K562 (cell line): ENCODE results near the gene DGCR8. TPM values are rescaled to one million over a fixed set of nuclear protein-coding genes. Genes with fewer than 3 reads are reported as not detected.
A peak's percentile ranks its signal among the peaks of the same experiment; 100 is the strongest.

Experiments used
- ATAC-seq: fragments of 200-7000 bp; cut with Tn5 transposase; 3 replicates; pipeline ENCODE4 v1.9.1; 2020; ENCODE audit warnings: moderate library complexity
- BruUV-seq: library from RNA; stranded (reverse); fragments of 400-500 nt; replicated peaks from 2 replicates; lab custom pipeline; 2021; lab: Mats Ljungman, UMichigan
- CTCF ChIA-PET: fragments of 300-600 bp; formaldehyde crosslinking; extraction: SDS; loops from one replicate; lab custom pipeline; 2021; ENCODE audit warnings: low intra/inter-chr PET ratio; lab: Yijun Ruan, JAX
- POLR2A ChIA-PET: fragments of 300-600, 350-650 bp; sonication (Branson Sonifier 250); formaldehyde crosslinking; extraction: SDS; loops from one replicate; lab custom pipeline; 2021; ENCODE audit warnings: antibody characterized with exemption, inconsistent platforms; lab: Yijun Ruan, JAX
- DNase-seq, 4 experiments: peaks; one replicate each; pipeline versions ENCODE4 v3.0.0 to v3.0.0-alpha.2; 2011 to 2018; ENCODE audit warnings: low spot score in 3 of 4, mixed read lengths in 3 of 4; ENCODE audit errors: extremely low read depth in 1 of 4
- FAIRE-seq: peaks from 2 replicates; lab custom pipeline; 2011; peaks lifted over from hg19 to GRCh38; lab: Jason Lieb, UNC
- H2AFZ ChIP-seq: 2 replicates; pipeline ENCODE4 v1.6.0; 2011; ENCODE audit warnings: low read depth, low read length, control low read depth, inconsistent platforms
- H3K27ac ChIP-seq: fragments of 200-600 bp; 3 replicates; pipeline ENCODE4 v1.8.0; 2011; ENCODE audit warnings: low read depth, mild to moderate bottlenecking, control low read depth, inconsistent platforms, low read length, moderate library complexity, mixed read lengths; ENCODE audit errors: extremely low read depth
- H3K27me3 ChIP-seq, 2 experiments: fragments of 300-600 bp in 1 of 2; 2 replicates in 1 of 2; 3 replicates in 1 of 2; pipeline versions ENCODE4 v1.6.0 to v1.8.0; 2011; ENCODE audit warnings: inconsistent platforms in 2 of 2, low read length in 2 of 2, mild to moderate bottlenecking in 1 of 2, mixed read lengths in 1 of 2, moderate library complexity in 1 of 2; ENCODE audit not compliant: control insufficient read depth in 2 of 2, insufficient read depth in 2 of 2
- H3K36me3 ChIP-seq: fragments of 300-600 bp; 3 replicates; pipeline ENCODE4 v1.8.0; 2011; ENCODE audit warnings: mild to moderate bottlenecking, low read length, inconsistent platforms; ENCODE audit not compliant: control insufficient read depth, insufficient read depth
- H3K4me1 ChIP-seq, 2 experiments: fragments of 200-600 bp in 1 of 2; replicated peaks in 1 of 2; 2 replicates in 1 of 2; 3 replicates in 1 of 2; pipeline versions ENCODE4 v1.5.1 to v1.8.0; 2011; ENCODE audit warnings: inconsistent platforms in 2 of 2, low read length in 2 of 2, mild to moderate bottlenecking in 1 of 2, mixed read lengths in 1 of 2, moderate library complexity in 1 of 2; ENCODE audit not compliant: control insufficient read depth in 2 of 2, insufficient read depth in 2 of 2
- H3K4me2 ChIP-seq: 2 replicates; pipeline ENCODE4 v1.6.1; 2011; ENCODE audit warnings: low read length, control low read depth, inconsistent platforms, mixed read lengths; ENCODE audit not compliant: insufficient read depth
- H3K4me3 ChIP-seq: fragments of 200-600 bp; sonication (generic), shearing (Covaris generic); 2 replicates; pipeline ENCODE4 v1.5.1; 2016; ENCODE audit warnings: control low read depth, inconsistent platforms
- H3K79me2 ChIP-seq: fragments of 200-600 bp; 3 replicates; pipeline ENCODE4 v1.8.0; 2011; ENCODE audit warnings: low read length, inconsistent platforms; ENCODE audit not compliant: control insufficient read depth, insufficient read depth
- H3K9ac ChIP-seq, 2 experiments: 2 replicates each; pipeline versions ENCODE4 v1.6.0 to v1.6.1; 2011; ENCODE audit warnings: low read depth in 2 of 2, low read length in 2 of 2, control low read depth in 1 of 2, inconsistent platforms in 1 of 2, mild to moderate bottlenecking in 1 of 2, mixed read lengths in 1 of 2; ENCODE audit not compliant: insufficient read depth in 1 of 2
- H3K9me1 ChIP-seq: one replicate; pipeline ENCODE4 v1.6.0; 2011; ENCODE audit warnings: inconsistent platforms, mild to moderate bottlenecking, low read length, moderate library complexity; ENCODE audit not compliant: control insufficient read depth, insufficient read depth
- H3K9me3 ChIP-seq: replicated peaks from 2 replicates; pipeline ENCODE4 v1.5.1; 2011; ENCODE audit warnings: low read depth, low read length, inconsistent platforms; ENCODE audit not compliant: control insufficient read depth, insufficient read depth
- H4K20me1 ChIP-seq: replicated peaks from 2 replicates; pipeline ENCODE4 v1.6.1; 2011; ENCODE audit warnings: low read length, inconsistent platforms, mixed read lengths; ENCODE audit not compliant: control insufficient read depth, insufficient read depth
- CBFB ChIP-seq: sonication (generic); formaldehyde crosslinking; IDR thresholded peaks from 2 replicates; pipeline ENCODE4 v1.4.0; 2020; ENCODE audit warnings: mild to moderate bottlenecking, missing genetic modification reagents
- FOXA3 ChIP-seq, 2 experiments: fragments of 450-650 bp in 1 of 2; sonication (generic) in 1 of 2; formaldehyde crosslinking; IDR thresholded peaks in 1 of 2; conservative IDR thresholded peaks in 1 of 2; 2 replicates each; pipeline versions ENCODE4 v1.4.0 to v1.8.0; 2020 to 2022; ENCODE audit warnings: mild to moderate bottlenecking in 2 of 2, missing genetic modification reagents in 1 of 2
- POLR2AphosphoS2 ChIP-seq: IDR thresholded peaks from 2 replicates; pipeline ENCODE4 v1.6.1; 2012; ENCODE audit warnings: low read length, improper control_type of control experiment
- TEAD1 ChIP-seq, 2 experiments: fragments of 450-650 bp in 1 of 2; sonication (generic) in 1 of 2; formaldehyde crosslinking; IDR thresholded peaks; 2 replicates each; pipeline versions ENCODE4 v1.4.0 to v1.8.0; 2020 to 2022; ENCODE audit warnings: mild to moderate bottlenecking in 2 of 2, missing genetic modification reagents in 1 of 2
- TGIF2 ChIP-seq: sonication (generic); formaldehyde crosslinking; IDR thresholded peaks from 2 replicates; pipeline ENCODE4 v1.8.1; 2022; ENCODE audit warnings: mild to moderate bottlenecking, missing genetic modification reagents, moderate library complexity
- ZNF143 ChIP-seq: sonication (generic); formaldehyde crosslinking; IDR thresholded peaks from 2 replicates; pipeline ENCODE4 v1.9.0; 2022; ENCODE audit warnings: mild to moderate bottlenecking, missing genetic modification reagents
- ZNF224 ChIP-seq: sonication (generic); formaldehyde crosslinking; IDR thresholded peaks from 2 replicates; pipeline ENCODE4 v1.8.0; 2022; ENCODE audit warnings: mild to moderate bottlenecking, missing genetic modification reagents
- ZNF41 ChIP-seq: fragments of 250-450 bp; sonication (Bioruptor Pico); conservative IDR thresholded peaks from 2 replicates; pipeline ENCODE4 v1.4.0; 2020; ENCODE audit warnings: mild to moderate bottlenecking
- WGBS: fragments of 100-300 bp; shearing (Covaris generic); methylation state at CpG from one replicate; pipeline ENCODE4 v1.1.6; 2016; ENCODE audit warnings: low coverage, mixed read lengths; ENCODE audit not compliant: insufficient coverage; ENCODE audit errors: missing lambda C conversion rate; 5-methylcytosine and 5-hydroxymethylcytosine counted together
- in situ Hi-C: fragments of 300-500 bp; cut with MboI; formaldehyde crosslinking; loops from 4 replicates; pipeline ENCODE4 v1.15.0; 2018; ENCODE audit warnings: inconsistent platforms, mixed read lengths
- intact Hi-C: fragments of 100-400 bp; cut with micrococcal nuclease; formaldehyde crosslinking; loops from 2 replicates; pipeline ENCODE4 v1.14.2; 2022
- polyA plus RNA-seq, 8 experiments: library from polyadenylated mRNA; depleted of rRNA in 4 of 8; stranded (reverse) in 5 of 8; unstranded in 3 of 8; fragments of >200 nt; fragmentation: Nextera tagmentation in 2 of 8; fragmentation: Illumina TruSeq in 1 of 8; extraction: Ambion mirVana in 2 of 8; extraction: Trizol in 1 of 8; gene quantifications; 2 replicates each; pipeline versions ENCODE4 v1.2.1 to v1.2.3, GENCODE V29; 2011 to 2014; ENCODE audit warnings: inconsistent platforms in 1 of 8, missing spikeins in 1 of 8
- total RNA-seq, 7 experiments: library from RNA; depleted of rRNA in 6 of 7; stranded (reverse); fragments of >200 nt in 6 of 7; fragmentation: Illumina TruSeq in 2 of 7; extraction: Trizol in 2 of 7; gene quantifications; 2 replicates each; pipeline versions ENCODE4 v1.2.1 to v1.2.3, GENCODE V29; 2011 to 2021; ENCODE audit warnings: low replicate concordance in 1 of 7
- TF ChIP-seq, protein P1 (sequence below): fragments of 250-450 bp; sonication (Bioruptor Pico); IDR thresholded peaks from 2 replicates; pipeline ENCODE4 v1.5.0; 2021; ENCODE audit warnings: mild to moderate bottlenecking, moderate library complexity
- TF ChIP-seq, protein P2 (sequence below): fragments of 450-650 bp; IDR thresholded peaks from 2 replicates; pipeline ENCODE4 v1.6.1; 2018; ENCODE audit warnings: mild to moderate bottlenecking, low read depth; ENCODE audit not compliant: partially characterized antibody
- TF ChIP-seq, protein P3 (sequence below): sonication (generic); formaldehyde crosslinking; IDR thresholded peaks from 2 replicates; pipeline ENCODE4 v1.9.0; 2022; ENCODE audit warnings: mild to moderate bottlenecking, missing genetic modification reagents

The DGCR8 gene
- total and polyA plus RNA-seq, 9 of the 15 experiments (the other 6 are each of a cell fraction or from before 2014, with no cell fraction given) = 5.9 to 144 (median 80.1) TPM

- no peaks in the 10 kb centered on the region for H3K9me3 ChIP-seq
- BruUV-seq = no TSS peak
- in situ Hi-C loops = no loop called here
- no peak overlapping the region for H3K4me2 ChIP-seq
- no peak overlapping the region for H3K27ac ChIP-seq
- H3K79me2 ChIP-seq = no peaks in the 10 kb centered on the region
- H3K36me3 ChIP-seq = peaks cover 7% of the 10 kb centered on the region; the same call in 1 of the 3 replicates
- no peaks in the 10 kb centered on the region for H3K27me3 ChIP-seq
- H3K4me1 ChIP-seq = peaks cover 0 to 87% of the 10 kb centered on the region in 2 experiments; a peak in 2 of 5 replicates
- CTCF ChIA-PET = interaction anchor here (0.6 kb wide), 1 partner anchor 147 kb away, joined by 3 read pairs; no protein-coding TSS in a partner anchor
- peak overlapping the region in 1 of 2 experiments; percentile 60; a peak in 2 of 4 replicates for H3K9ac ChIP-seq
- WGBS = 78% methylated on average over 22 of the region's 22 CpGs
- DNase-seq (no peak), ATAC-seq (no peak), FAIRE-seq (no peak)
- intact Hi-C loops = no loop called here
- POLR2A ChIA-PET = interaction anchor here (0.6 to 1.5 kb wide), 3 partner anchors 8 to 339 kb away, joined by 3 to 4 read pairs (median 3); no protein-coding TSS in a partner anchor
- no peaks in the 10 kb centered on the region for H3K9me1 ChIP-seq
- H3K4me3 ChIP-seq = no peak overlapping the region
- no peak overlapping the region for H2AFZ ChIP-seq
- H4K20me1 ChIP-seq = peaks cover 15% of the 10 kb centered on the region
- TF ChIP-seq POLR2AphosphoS2 (no peak), ZNF224 (no peak), FOXA3 (CRISPR knock-in tag; conservative IDR thresholded peaks at IDR 0.05 in 1 of 2, IDR thresholded peaks at IDR 0.05 in 1 of 2) (peak in 1 of 2 experiments; percentile 40; a peak in 1 of 4 replicates), TEAD1 (CRISPR knock-in tag; IDR thresholded peaks at IDR 0.05) (0 out of 4 replicates have a peak, but pooled peaks of 1 of the 2 experiments have one; percentile 10), CBFB (CRISPR knock-in tag) (0 out of 2 replicates have a peak, but pooled peaks have one; percentile 80), ZNF143 (CRISPR knock-in tag) (no peak), TGIF2 (CRISPR knock-in tag) (peak; percentile 50; the same call in 1 of the 2 replicates), ZNF41 (CRISPR knock-in tag) (no peak)
- TF ChIP-seq, protein P1, sequence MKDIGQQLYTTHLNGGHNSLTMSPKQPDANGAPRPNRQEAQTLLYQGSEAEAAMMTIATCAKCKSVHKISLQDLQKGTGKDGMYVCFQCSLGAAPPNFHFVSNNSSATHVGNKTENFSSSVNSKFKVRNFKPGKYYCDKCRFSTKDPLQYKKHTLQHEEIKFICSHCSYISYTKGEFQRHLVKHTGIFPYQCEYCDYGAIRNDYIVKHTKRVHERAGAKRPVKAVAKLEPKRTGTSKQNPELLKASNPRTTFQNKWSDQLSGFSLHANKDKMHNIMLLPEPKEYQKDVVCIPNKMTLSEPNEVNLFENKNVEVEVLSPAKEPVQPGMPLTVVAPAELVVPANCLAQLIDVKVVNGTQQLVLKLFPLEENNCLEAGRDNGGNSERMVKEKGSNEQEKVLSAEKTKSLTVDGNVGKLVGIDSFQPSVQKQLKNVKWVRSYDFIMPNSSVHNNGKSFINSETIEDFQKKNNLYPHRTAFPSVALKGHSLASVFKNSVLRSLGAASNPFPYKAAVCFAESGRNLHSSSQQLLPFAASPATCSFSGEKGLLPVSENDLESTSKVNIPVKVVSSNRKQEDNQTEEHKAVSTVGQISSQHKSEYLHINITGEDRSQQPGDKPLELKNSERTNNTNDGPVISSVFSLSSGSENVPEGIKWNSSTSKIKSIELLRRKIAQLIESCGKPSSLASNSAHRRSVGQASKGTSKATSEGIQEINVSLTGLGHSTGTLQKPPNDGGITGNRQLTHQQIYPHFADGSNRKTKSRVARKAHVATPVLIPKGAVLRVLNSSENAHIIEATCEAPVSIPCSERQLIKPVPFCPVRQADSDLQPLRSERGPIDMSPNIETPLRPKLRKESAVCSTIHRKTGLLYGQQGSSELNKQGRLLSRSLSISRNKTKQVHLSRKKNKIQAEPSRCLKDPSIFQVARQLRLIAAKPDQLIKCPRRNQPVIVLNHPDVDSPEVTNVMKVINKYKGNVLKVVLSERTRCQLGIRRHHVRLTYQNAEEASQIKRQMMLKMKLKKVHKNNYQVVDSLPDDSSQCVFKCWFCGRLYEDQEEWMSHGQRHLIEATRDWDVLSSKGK = no peak
- TF ChIP-seq, protein P2, sequence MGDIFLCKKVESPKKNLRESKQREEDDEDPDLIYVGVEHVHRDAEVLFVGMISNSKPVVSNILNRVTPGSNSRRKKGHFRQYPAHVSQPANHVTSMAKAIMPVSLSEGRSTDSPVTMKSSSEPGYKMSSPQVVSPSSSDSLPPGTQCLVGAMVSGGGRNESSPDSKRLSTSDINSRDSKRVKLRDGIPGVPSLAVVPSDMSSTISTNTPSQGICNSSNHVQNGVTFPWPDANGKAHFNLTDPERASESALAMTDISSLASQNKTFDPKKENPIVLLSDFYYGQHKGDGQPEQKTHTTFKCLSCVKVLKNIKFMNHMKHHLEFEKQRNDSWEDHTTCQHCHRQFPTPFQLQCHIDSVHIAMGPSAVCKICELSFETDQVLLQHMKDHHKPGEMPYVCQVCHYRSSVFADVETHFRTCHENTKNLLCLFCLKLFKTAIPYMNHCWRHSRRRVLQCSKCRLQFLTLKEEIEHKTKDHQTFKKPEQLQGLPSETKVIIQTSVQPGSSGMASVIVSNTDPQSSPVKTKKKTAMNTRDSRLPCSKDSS = no peak
- TF ChIP-seq, protein P3, sequence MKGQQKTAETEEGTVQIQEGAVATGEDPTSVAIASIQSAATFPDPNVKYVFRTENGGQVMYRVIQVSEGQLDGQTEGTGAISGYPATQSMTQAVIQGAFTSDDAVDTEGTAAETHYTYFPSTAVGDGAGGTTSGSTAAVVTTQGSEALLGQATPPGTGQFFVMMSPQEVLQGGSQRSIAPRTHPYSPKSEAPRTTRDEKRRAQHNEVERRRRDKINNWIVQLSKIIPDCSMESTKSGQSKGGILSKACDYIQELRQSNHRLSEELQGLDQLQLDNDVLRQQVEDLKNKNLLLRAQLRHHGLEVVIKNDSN = peak; percentile 57; the same call in 1 of the 2 replicates
Observed at GRCh38 chr22:20145206-20145831, 65.3 kb downstream of the DGCR8 start.
